ENCODE measurements around the gene PCSK6.

- no peak for TF ChIP-seq CTCF (IDR thresholded peaks at IDR 0.05)
- no peak for TF ChIP-seq POLR2A (IDR thresholded peaks at IDR 0.05)
Observed at GRCh38 chr15:101264011-101264410, 225.5 kb downstream of the PCSK6 start.
